Loucy (cell line): ENCODE data around the gene MOXD1.
"Not testable (repeated sequence)": the region's sequence is repeated elsewhere in the genome, so short reads cannot be mapped to it uniquely, and the experiment has no call there.

Experiments used
- H2AFZ ChIP-seq: fragments of 200-600 bp; sonication (generic); 2 replicates; pipeline ENCODE4 v1.6.0; 2016; ENCODE audit warnings: antibody characterized with exemption, mild to moderate bottlenecking, low read length, moderate library complexity
- H3F3A ChIP-seq: fragments of 200-600 bp; 2 replicates; pipeline ENCODE4 v1.6.0; 2016; ENCODE audit warnings: antibody characterized with exemption, low read depth, mild to moderate bottlenecking
- H3K27me3 ChIP-seq: fragments of 200-600 bp; sonication (generic); 2 replicates; pipeline ENCODE4 v1.6.1; 2014; ENCODE audit warnings: low read length, mild to moderate bottlenecking; ENCODE audit not compliant: insufficient read depth, poor library complexity, severe bottlenecking
- H3K36me3 ChIP-seq: fragments of 200-600 bp; sonication (generic); 2 replicates; pipeline ENCODE4 v1.6.1; 2016; ENCODE audit warnings: low read length; ENCODE audit not compliant: insufficient read depth
- H3K4me1 ChIP-seq: fragments of 200-600 bp; sonication (generic); 2 replicates; pipeline ENCODE4 v1.5.1; 2014; ENCODE audit warnings: low read length, mild to moderate bottlenecking; ENCODE audit not compliant: insufficient read depth, poor library complexity, severe bottlenecking
- H3K4me2 ChIP-seq: fragments of 200-600 bp; sonication (generic); 2 replicates; pipeline ENCODE4 v1.6.0; 2014; ENCODE audit warnings: antibody characterized with exemption, low read length, low read depth, mild to moderate bottlenecking; ENCODE audit not compliant: poor library complexity, severe bottlenecking
- H3K4me3 ChIP-seq: fragments of 200-600 bp; sonication (generic); 2 replicates; pipeline ENCODE4 v1.5.1; 2014; ENCODE audit warnings: low read length, mild to moderate bottlenecking, mixed read lengths; ENCODE audit not compliant: poor library complexity, severe bottlenecking
- H3K79me2 ChIP-seq: fragments of 200-600 bp; sonication (generic); 2 replicates; pipeline ENCODE4 v1.6.1; 2014; ENCODE audit warnings: low read length; ENCODE audit not compliant: insufficient read depth
- H3K9ac ChIP-seq: fragments of 200-600 bp; sonication (generic); 2 replicates; pipeline ENCODE4 v1.6.0; 2014; ENCODE audit warnings: mild to moderate bottlenecking, low read depth, low read length, moderate library complexity; ENCODE audit not compliant: poor library complexity, severe bottlenecking
- H3K9me2 ChIP-seq: fragments of 200-600 bp; sonication (generic); replicated peaks from 2 replicates; pipeline ENCODE4 v1.6.1; 2016; ENCODE audit warnings: low read depth, low read length, mixed read lengths
- H3K9me3 ChIP-seq: fragments of 200-600 bp; sonication (generic); 2 replicates; pipeline ENCODE4 v1.6.1; 2014; ENCODE audit warnings: mild to moderate bottlenecking, antibody characterized with exemption, low read length, low read depth; ENCODE audit not compliant: insufficient read depth
- H4K20me1 ChIP-seq: fragments of 200-600 bp; sonication (generic); 2 replicates; pipeline ENCODE4 v1.6.0; 2014; ENCODE audit warnings: antibody characterized with exemption, low read length, mild to moderate bottlenecking; ENCODE audit not compliant: insufficient read depth, poor library complexity, severe bottlenecking
- EZH2phosphoT487 ChIP-seq: fragments of 200-600 bp; IDR thresholded peaks from 2 replicates; pipeline ENCODE4 v1.6.1; 2018; ENCODE audit warnings: antibody characterized with exemption, mild to moderate bottlenecking, moderate library complexity, borderline replicate concordance
- TF ChIP-seq, protein P1 (sequence below): fragments of 200-600 bp; sonication (generic); conservative IDR thresholded peaks from 2 replicates; pipeline ENCODE4 v1.5.1; 2014; ENCODE audit warnings: mild to moderate bottlenecking, antibody characterized with exemption, low read length

The MOXD1 gene

DNA sequence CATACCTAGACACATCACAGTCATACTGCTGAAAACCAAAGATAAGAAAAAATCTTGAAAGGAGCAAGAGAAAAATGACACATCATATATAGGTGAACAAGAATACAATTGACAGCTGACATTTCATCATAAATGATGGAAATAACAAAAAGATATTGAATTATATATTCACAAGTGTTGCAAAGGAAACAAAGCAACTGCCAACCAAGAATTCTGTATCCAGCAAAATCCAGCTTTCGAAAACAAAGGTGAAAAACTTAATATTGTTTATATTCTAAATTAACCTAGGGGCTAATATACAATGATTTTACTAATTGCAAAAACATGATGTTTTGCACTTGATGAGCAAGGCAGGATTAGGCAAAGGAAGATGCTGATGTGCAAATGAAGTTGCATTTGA lies 84.3 kb downstream of the MOXD1 start:
- H3K9ac ChIP-seq: no peak overlapping the region
- no peaks in the 10 kb centered on the region for H4K20me1 ChIP-seq
- no peaks in the 10 kb centered on the region for H3K9me2 ChIP-seq
- no peaks in the 10 kb centered on the region for H3K9me3 ChIP-seq
- H3K36me3 ChIP-seq: no peaks in the 10 kb centered on the region
- H2AFZ ChIP-seq: no peak overlapping the region
- H3K4me3 ChIP-seq: no peak overlapping the region
- no peaks in the 10 kb centered on the region for H3K79me2 ChIP-seq
- H3K27me3 ChIP-seq: no peaks in the 10 kb centered on the region
- no peaks in the 10 kb centered on the region for H3K4me1 ChIP-seq
- TF ChIP-seq EZH2phosphoT487: no peak
- TF ChIP-seq, protein P1, sequence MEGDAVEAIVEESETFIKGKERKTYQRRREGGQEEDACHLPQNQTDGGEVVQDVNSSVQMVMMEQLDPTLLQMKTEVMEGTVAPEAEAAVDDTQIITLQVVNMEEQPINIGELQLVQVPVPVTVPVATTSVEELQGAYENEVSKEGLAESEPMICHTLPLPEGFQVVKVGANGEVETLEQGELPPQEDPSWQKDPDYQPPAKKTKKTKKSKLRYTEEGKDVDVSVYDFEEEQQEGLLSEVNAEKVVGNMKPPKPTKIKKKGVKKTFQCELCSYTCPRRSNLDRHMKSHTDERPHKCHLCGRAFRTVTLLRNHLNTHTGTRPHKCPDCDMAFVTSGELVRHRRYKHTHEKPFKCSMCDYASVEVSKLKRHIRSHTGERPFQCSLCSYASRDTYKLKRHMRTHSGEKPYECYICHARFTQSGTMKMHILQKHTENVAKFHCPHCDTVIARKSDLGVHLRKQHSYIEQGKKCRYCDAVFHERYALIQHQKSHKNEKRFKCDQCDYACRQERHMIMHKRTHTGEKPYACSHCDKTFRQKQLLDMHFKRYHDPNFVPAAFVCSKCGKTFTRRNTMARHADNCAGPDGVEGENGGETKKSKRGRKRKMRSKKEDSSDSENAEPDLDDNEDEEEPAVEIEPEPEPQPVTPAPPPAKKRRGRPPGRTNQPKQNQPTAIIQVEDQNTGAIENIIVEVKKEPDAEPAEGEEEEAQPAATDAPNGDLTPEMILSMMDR: no peak
- no peak overlapping the region for H3K4me2 ChIP-seq
- H3F3A ChIP-seq: no peaks in the 10 kb centered on the region

DNA sequence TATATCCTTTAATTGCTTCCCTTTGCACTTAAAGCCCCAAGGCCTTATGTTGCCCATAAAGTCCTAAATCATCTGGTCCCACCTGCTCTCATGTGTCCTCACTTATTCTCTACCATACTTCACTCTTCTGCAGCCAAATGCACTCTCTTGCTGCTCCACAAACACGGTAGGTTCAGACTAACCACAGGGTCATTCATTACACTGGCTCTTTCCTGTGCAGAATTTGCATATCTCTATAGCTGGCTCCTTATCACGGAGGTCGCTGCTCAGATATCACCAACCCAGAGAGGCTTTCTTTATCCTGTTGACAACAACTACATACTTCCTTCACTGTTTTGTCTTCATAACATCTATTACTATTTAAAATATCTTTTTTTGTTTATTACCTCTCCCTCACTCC lies 86.8 kb downstream of the MOXD1 start:
- no peaks in the 10 kb centered on the region for H3K36me3 ChIP-seq
- H3K27me3 ChIP-seq: no peaks in the 10 kb centered on the region
- H3K4me3 ChIP-seq: no peak overlapping the region
- H3K4me1 ChIP-seq: no peaks in the 10 kb centered on the region
- no peaks in the 10 kb centered on the region for H3K79me2 ChIP-seq
- no peaks in the 10 kb centered on the region for H4K20me1 ChIP-seq
- H3K9me3 ChIP-seq: no peaks in the 10 kb centered on the region
- TF ChIP-seq, protein P1: no peak
- TF ChIP-seq EZH2phosphoT487: no peak
- no peak overlapping the region for H3K4me2 ChIP-seq
- H3F3A ChIP-seq: no peaks in the 10 kb centered on the region
- H3K9me2 ChIP-seq: no peaks in the 10 kb centered on the region
- no peak overlapping the region for H2AFZ ChIP-seq
- no peak overlapping the region for H3K9ac ChIP-seq

DNA sequence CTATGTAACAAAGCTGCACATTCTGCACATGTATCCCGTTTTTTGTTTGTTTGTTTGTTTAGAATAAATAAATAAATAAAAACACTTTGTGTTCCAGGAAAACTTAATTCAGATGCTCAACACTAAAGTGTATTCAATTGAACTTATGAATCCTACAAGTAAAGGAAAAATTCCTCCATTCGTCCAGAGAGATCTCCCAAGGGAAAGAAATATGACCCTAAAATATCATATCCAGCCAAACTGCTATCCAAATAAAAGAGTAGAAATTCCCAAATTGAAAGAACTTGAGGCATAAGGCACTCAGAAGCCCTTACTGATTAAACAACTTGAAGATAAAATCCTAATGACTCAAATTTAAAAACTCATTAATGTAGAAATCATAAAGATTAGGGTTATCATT lies 90.4 kb downstream of the MOXD1 start:
- Histone ChIP-seq H3K4me3 (no peak overlapping the region), H3K9me2 (no peaks in the 10 kb centered on the region), H3K9me3 (no peaks in the 10 kb centered on the region), H3K9ac (no peak overlapping the region), H3K4me2 (no peak overlapping the region), H3K36me3 (no peaks in the 10 kb centered on the region), H3K27me3 (no peaks in the 10 kb centered on the region), H2AFZ (no peak overlapping the region), H4K20me1 (no peaks in the 10 kb centered on the region), H3F3A (no peaks in the 10 kb centered on the region), H3K79me2 (no peaks in the 10 kb centered on the region), H3K4me1 (no peaks in the 10 kb centered on the region)
- TF ChIP-seq EZH2phosphoT487: no peak
- TF ChIP-seq, protein P1: no peak

DNA sequence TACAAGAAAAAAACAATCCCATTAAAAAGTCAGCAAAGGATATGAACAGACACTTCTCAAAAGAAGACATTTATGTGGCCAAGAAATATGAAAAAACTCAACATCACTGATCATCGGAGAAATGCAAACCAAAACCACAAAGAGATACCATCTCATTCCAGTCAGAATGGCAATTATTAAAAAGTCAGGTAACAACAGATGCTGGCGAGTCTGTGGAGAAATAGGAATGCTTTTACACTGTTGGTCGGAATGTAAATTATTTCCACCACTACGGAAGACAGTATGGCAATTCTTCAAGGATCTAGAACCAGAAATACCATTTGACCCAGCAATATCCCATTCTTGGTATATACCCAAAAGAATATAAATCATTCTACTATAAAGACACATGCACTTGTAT lies 91.1 kb downstream of the MOXD1 start:
- H4K20me1 ChIP-seq, H3K36me3 ChIP-seq, H2AFZ ChIP-seq, H3K4me3 ChIP-seq, H3K4me2 ChIP-seq, H3K9me3 ChIP-seq, H3K9me2 ChIP-seq, H3K79me2 ChIP-seq, H3K9ac ChIP-seq, H3F3A ChIP-seq, H3K4me1 ChIP-seq, H3K27me3 ChIP-seq: not testable (repeated sequence)
